HG03575 (cell line): Measurements from ENCODE around the gene GGTLC2.
"Not testable (repeated sequence)": the region's sequence is repeated elsewhere in the genome, so short reads cannot be mapped to it uniquely, and the experiment has no call there.

Experiments used
- ATAC-seq: cut with Tn5 transposase; IDR thresholded peaks from one replicate; pipeline ENCODE4 v1.9.1; 2021; ENCODE audit not compliant: unreplicated experiment, insufficient number of reproducible peaks, low FRiP score; ENCODE audit errors: extremely low read depth

Gene GGTLC2

GRCh38 chr22:22685586-22685985 is 41.2 kb downstream of the GGTLC2 start:
- no peak for ATAC-seq

GRCh38 chr22:22686202-22687115 is 42.0 kb downstream of the GGTLC2 start:
- not testable (repeated sequence) for ATAC-seq

- no peak for ATAC-seq
These were observed 43.5 kb downstream of the GGTLC2 start for GRCh38 chr22:22687638-22688500.

- ATAC-seq = no peak
These were observed 45.4 kb downstream of the GGTLC2 start for GRCh38 chr22:22689621-22690345.

- no peak for ATAC-seq
These were observed 46.6 kb downstream of the GGTLC2 start for GRCh38 chr22:22691055-22691454.

GRCh38 chr22:22691716-22692701 is 47.6 kb downstream of the GGTLC2 start:
- ATAC-seq = no peak

- ATAC-seq = no peak
These were observed 48.5 kb downstream of the GGTLC2 start for GRCh38 chr22:22692707-22693530.

- no peak for ATAC-seq
These were observed 49.1 kb downstream of the GGTLC2 start for GRCh38 chr22:22693531-22693884.

GRCh38 chr22:22694106-22694505 is 49.7 kb downstream of the GGTLC2 start:
- no peak for ATAC-seq

- no peak for ATAC-seq
These were observed 51.7 kb downstream of the GGTLC2 start for GRCh38 chr22:22696104-22696503.
